H1 (cell line): ENCODE data around the gene PTPRR. TPM values are rescaled to one million over a fixed set of nuclear protein-coding genes. Genes with fewer than 3 reads are reported as not detected.

Source experiments
- FOSL1 ChIP-seq: IDR thresholded peaks from 2 replicates; pipeline ENCODE4 v1.6.1; 2011; ENCODE audit warnings: mild to moderate bottlenecking, low read depth, low read length, moderate library complexity; ENCODE audit not compliant: insufficient read depth
- RBBP5 ChIP-seq: IDR thresholded peaks from 2 replicates; pipeline ENCODE4 v1.7.1; 2012; ENCODE audit warnings: low read depth, mild to moderate bottlenecking, inconsistent platforms, low read length, moderate library complexity, borderline replicate concordance
- RXRA ChIP-seq: IDR thresholded peaks from 2 replicates; pipeline ENCODE4 v1.6.1; 2011; ENCODE audit warnings: low read depth, mild to moderate bottlenecking, low read length, moderate library complexity; ENCODE audit not compliant: insufficient read depth
- SUZ12 ChIP-seq: fragments of 200-600 bp; sonication (generic); IDR thresholded peaks from 2 replicates; pipeline ENCODE4 v1.6.1; 2012; ENCODE audit warnings: mild to moderate bottlenecking, inconsistent platforms, low read length, moderate library complexity, mixed read lengths
- TBP ChIP-seq: IDR thresholded peaks from 2 replicates; pipeline ENCODE4 v1.6.1; 2011; ENCODE audit warnings: low read depth, low read length, improper control_type of control experiment
- polyA plus RNA-seq, 7 experiments: library from polyadenylated mRNA; depleted of rRNA in 3 of 7; stranded (reverse) in 5 of 7; unstranded in 2 of 7; fragments of >200 nt in 5 of 7; fragments of 200-250 nt in 2 of 7; gene quantifications; 1 replicate in 5 of 7; 2 replicates in 1 of 7; 4 replicates in 1 of 7; pipeline versions ENCODE4 v1.2.1 to v1.2.3, GENCODE V29; 2011 to 2013; ENCODE audit warnings: missing spikeins in 2 of 7, mixed read lengths in 2 of 7
- total RNA-seq: library from RNA; stranded (reverse); fragmentation: NEBNext Ultra II Directional; extraction: Animal tissue kit (Norgen Biotek cat#: 25700); gene quantifications from 2 replicates; pipeline ENCODE4 v1.2.1, GENCODE V29; 2021

The PTPRR gene
- total and polyA plus RNA-seq, 2 of the 8 experiments (the other 6 are each of a cell fraction or from before 2014, with no cell fraction given): 0.07 to 0.35 TPM

DNA sequence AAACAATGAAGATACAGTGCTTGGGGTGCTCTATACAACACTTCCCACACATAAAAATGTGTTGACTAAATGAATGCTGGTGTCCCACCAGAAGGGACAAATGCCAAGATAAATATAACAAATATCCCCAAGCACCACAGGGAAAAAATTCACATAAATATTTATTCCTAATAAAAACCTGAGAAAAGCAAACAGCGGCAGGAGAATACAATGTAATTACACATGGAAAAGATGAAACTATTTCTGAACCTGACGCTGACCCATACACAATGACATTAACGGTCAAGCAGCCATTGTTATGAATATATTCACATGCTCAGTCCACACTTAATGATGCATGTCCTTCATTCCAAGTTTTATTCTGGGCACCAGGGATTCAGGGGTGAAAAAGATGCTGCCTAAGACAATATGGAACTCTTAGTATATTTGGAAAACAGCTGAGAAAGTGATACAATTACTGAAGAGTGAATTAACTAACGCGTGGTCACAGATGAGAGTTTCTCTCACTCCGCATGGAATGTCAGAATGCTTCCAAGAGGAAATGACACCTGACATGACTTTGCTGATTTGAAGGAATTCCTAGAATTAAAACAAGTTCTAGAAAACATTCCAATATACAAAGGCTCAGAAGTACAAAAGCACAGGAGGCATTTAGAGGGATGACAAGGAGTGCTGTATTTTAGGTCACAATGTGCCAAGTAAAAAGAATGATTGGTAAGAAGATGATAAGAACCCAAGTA is 27.9 kb upstream of the PTPRR start (continued):
- TF ChIP-seq RBBP5 (no peak), TBP (no peak), RXRA (no peak), SUZ12 (no peak), FOSL1 (no peak)
